ENCODE measurements around the gene FUT8. TPM values are rescaled to one million over a fixed set of nuclear protein-coding genes. Genes with fewer than 3 reads are reported as not detected.

The FUT8 gene
- 31.7 and 33.0 TPM in 2 replicates for total RNA-seq (2014; rRNA removed; shearing (Covaris generic); ENCODE audit: low replicate concordance)

- no peaks in the 10 kb centered on the region for H3K9me3 ChIP-seq (ENCODE audit: low read length)
- H4K20me1 ChIP-seq (ENCODE audit: insufficient read depth, low read depth, low read length), result 0 out of 2 replicates have a peak, but pooled peaks cover 4% of the 10 kb centered on the region
- H3K27me3 ChIP-seq (ENCODE audit: low read length), result no peaks in the 10 kb centered on the region
- H3K4me1 ChIP-seq (ENCODE audit: low read length), result peaks cover 38% of the 10 kb centered on the region
- peak within 1 kb of the TSS; percentile 93 for H3K4me2 ChIP-seq (ENCODE audit: low read depth, low read length, poor library complexity, severe bottlenecking)
- H3K27ac ChIP-seq (ENCODE audit: low read length), result peak within 1 kb of the TSS; percentile 75
- H3K9ac ChIP-seq (ENCODE audit: low read length), result peak within 1 kb of the TSS; percentile 84
- H3K36me3 ChIP-seq (ENCODE audit: insufficient read depth, low read length), result no peaks in the 10 kb centered on the region
- peak; percentile 99 for DNase-seq
- peaks cover 43% of the 10 kb centered on the region for H3K79me2 ChIP-seq (ENCODE audit: low read length)
- H3K9me2 ChIP-seq (replicated peaks; ENCODE audit: insufficient read depth, low read length), result no peaks in the 10 kb centered on the region
- peak within 1 kb of the TSS; percentile 85 for H3K4me3 ChIP-seq (ENCODE audit: low read length)
- H2AFZ ChIP-seq (ENCODE audit: low read length), result peak within 1 kb of the TSS; percentile 88
These were observed at the start of gene FUT8 for GRCh38 chr14:65412032-65412846. Gene FUT8 (plus strand): TSS chr14:65412730. CDS start chr14:65561564, 148,834 bp downstream.

GRCh38 chr14:65366802-65367565 is 45.5 kb upstream of the FUT8 start:
- DNase-seq, result peak; percentile 52
- Histone ChIP-seq H4K20me1 (ENCODE audit: insufficient read depth, low read depth, low read length) (no peaks in the 10 kb centered on the region), H2AFZ (ENCODE audit: low read length) (no peak overlapping the region), H3K27ac (ENCODE audit: low read length) (no peak overlapping the region), H3K4me1 (ENCODE audit: low read length) (peaks cover 13% of the 10 kb centered on the region), H3K27me3 (ENCODE audit: low read length) (no peaks in the 10 kb centered on the region), H3K4me2 (ENCODE audit: low read depth, low read length, poor library complexity, severe bottlenecking) (no peak overlapping the region), H3K4me3 (ENCODE audit: low read length) (no peak overlapping the region), H3K9me3 (ENCODE audit: low read length) (no peaks in the 10 kb centered on the region), H3K9me2 (replicated peaks; ENCODE audit: insufficient read depth, low read length) (no peaks in the 10 kb centered on the region), H3K9ac (ENCODE audit: low read length) (no peak overlapping the region), H3K79me2 (ENCODE audit: low read length) (no peaks in the 10 kb centered on the region), H3K36me3 (ENCODE audit: insufficient read depth, low read length) (no peaks in the 10 kb centered on the region)

GRCh38 chr14:65369560-65369959 is 43.0 kb upstream of the FUT8 start:
- Histone ChIP-seq H3K36me3 (ENCODE audit: insufficient read depth, low read length) (no peaks in the 10 kb centered on the region), H3K27me3 (ENCODE audit: low read length) (no peaks in the 10 kb centered on the region), H3K9me3 (ENCODE audit: low read length) (no peaks in the 10 kb centered on the region), H4K20me1 (ENCODE audit: insufficient read depth, low read depth, low read length) (no peaks in the 10 kb centered on the region), H2AFZ (ENCODE audit: low read length) (no peak overlapping the region), H3K4me2 (ENCODE audit: low read depth, low read length, poor library complexity, severe bottlenecking) (no peak overlapping the region), H3K9me2 (replicated peaks; ENCODE audit: insufficient read depth, low read length) (no peaks in the 10 kb centered on the region), H3K4me3 (ENCODE audit: low read length) (no peak overlapping the region), H3K4me1 (ENCODE audit: low read length) (peaks cover 13% of the 10 kb centered on the region), H3K79me2 (ENCODE audit: low read length) (no peaks in the 10 kb centered on the region), H3K27ac (ENCODE audit: low read length) (no peak overlapping the region), H3K9ac (ENCODE audit: low read length) (no peak overlapping the region)
- DNase-seq, result no peak

- DNase-seq, result no peak
- Histone ChIP-seq H2AFZ (ENCODE audit: low read length) (no peak overlapping the region), H3K9ac (ENCODE audit: low read length) (no peak overlapping the region), H3K79me2 (ENCODE audit: low read length) (no peaks in the 10 kb centered on the region), H3K4me1 (ENCODE audit: low read length) (peaks cover 13% of the 10 kb centered on the region), H3K9me2 (replicated peaks; ENCODE audit: insufficient read depth, low read length) (no peaks in the 10 kb centered on the region), H3K4me3 (ENCODE audit: low read length) (no peak overlapping the region), H3K9me3 (ENCODE audit: low read length) (no peaks in the 10 kb centered on the region), H3K27me3 (ENCODE audit: low read length) (no peaks in the 10 kb centered on the region), H3K4me2 (ENCODE audit: low read depth, low read length, poor library complexity, severe bottlenecking) (no peak overlapping the region), H4K20me1 (ENCODE audit: insufficient read depth, low read depth, low read length) (no peaks in the 10 kb centered on the region), H3K36me3 (ENCODE audit: insufficient read depth, low read length) (no peaks in the 10 kb centered on the region), H3K27ac (ENCODE audit: low read length) (no peak overlapping the region)
These were observed 41.7 kb upstream of the FUT8 start for GRCh38 chr14:65370801-65371248.

DNA sequence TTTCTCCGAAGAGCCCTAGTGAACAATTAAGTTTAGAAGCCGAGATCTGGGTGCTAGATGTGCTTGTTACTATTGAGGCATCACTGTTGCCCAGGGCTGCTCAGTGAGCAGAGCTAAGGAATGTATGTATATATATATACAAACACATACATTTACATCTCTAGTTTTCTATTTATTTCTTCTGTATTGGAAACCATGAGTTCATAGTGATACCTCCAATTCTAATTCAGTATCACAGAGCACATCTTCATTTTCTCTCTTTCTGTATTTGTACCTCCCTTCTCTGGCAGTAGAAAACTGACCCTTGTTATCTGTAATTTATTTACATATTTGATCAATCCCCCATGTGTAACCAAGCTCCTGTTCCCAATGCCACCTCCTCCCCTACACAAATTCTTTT is 40.7 kb upstream of the FUT8 start:
- Histone ChIP-seq H3K4me2 (ENCODE audit: low read depth, low read length, poor library complexity, severe bottlenecking) (no peak overlapping the region), H3K9ac (ENCODE audit: low read length) (no peak overlapping the region), H3K27ac (ENCODE audit: low read length) (no peak overlapping the region), H3K9me3 (ENCODE audit: low read length) (no peaks in the 10 kb centered on the region), H2AFZ (ENCODE audit: low read length) (no peak overlapping the region), H3K79me2 (ENCODE audit: low read length) (no peaks in the 10 kb centered on the region), H3K27me3 (ENCODE audit: low read length) (no peaks in the 10 kb centered on the region), H4K20me1 (ENCODE audit: insufficient read depth, low read depth, low read length) (no peaks in the 10 kb centered on the region), H3K4me1 (ENCODE audit: low read length) (peaks cover 8% of the 10 kb centered on the region), H3K4me3 (ENCODE audit: low read length) (no peak overlapping the region), H3K9me2 (replicated peaks; ENCODE audit: insufficient read depth, low read length) (no peaks in the 10 kb centered on the region), H3K36me3 (ENCODE audit: insufficient read depth, low read length) (no peaks in the 10 kb centered on the region)
- no peak for DNase-seq

DNA sequence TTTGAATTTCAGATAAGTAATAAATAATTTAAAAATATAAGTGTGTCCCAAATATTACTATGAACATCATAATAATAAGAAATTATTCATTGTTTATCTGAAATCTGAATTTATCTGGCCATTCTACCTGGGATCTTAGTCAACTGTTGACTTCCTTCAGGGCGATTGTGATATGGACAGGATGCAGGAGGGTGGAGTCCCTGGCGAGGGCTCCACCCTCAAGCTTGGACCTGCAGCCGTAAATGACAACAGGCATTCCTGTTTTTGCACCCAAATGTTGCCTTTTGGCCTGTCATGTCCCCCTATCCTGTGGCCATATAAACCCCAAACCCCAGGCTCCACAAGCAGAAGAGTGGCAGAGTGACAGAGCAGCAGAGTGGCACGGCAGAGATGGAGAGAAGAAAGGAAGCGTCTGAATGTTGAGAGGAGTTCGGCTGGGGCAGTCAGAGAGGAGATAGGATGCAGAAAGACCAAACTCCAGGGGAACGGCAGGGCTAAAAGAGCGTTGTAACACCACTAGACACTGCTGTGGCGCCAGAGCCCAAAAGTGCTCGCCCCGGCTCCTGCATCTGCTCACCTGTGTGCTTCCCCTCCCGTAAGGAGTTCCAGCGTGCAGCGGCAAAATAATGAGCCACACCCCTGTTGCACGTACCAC is 39.4 kb upstream of the FUT8 start:
- H3K9me2 ChIP-seq (replicated peaks; ENCODE audit: insufficient read depth, low read length), result no peaks in the 10 kb centered on the region
- H3K36me3 ChIP-seq (ENCODE audit: insufficient read depth, low read length), result no peaks in the 10 kb centered on the region
- no peak overlapping the region for H3K4me3 ChIP-seq (ENCODE audit: low read length)
- H3K79me2 ChIP-seq (ENCODE audit: low read length), result no peaks in the 10 kb centered on the region
- no peak overlapping the region for H3K9ac ChIP-seq (ENCODE audit: low read length)
- H2AFZ ChIP-seq (ENCODE audit: low read length), result no peak overlapping the region
- H3K4me2 ChIP-seq (ENCODE audit: low read depth, low read length, poor library complexity, severe bottlenecking), result no peak overlapping the region
- no peak overlapping the region for H3K27ac ChIP-seq (ENCODE audit: low read length)
- DNase-seq, result no peak
- H3K27me3 ChIP-seq (ENCODE audit: low read length), result no peaks in the 10 kb centered on the region
- peaks cover 6% of the 10 kb centered on the region; the same call in 1 of the 2 replicates for H3K4me1 ChIP-seq (ENCODE audit: low read length)
- no peaks in the 10 kb centered on the region for H3K9me3 ChIP-seq (ENCODE audit: low read length)
- H4K20me1 ChIP-seq (ENCODE audit: insufficient read depth, low read depth, low read length), result no peaks in the 10 kb centered on the region

GRCh38 chr14:65373671-65374039 is 38.9 kb upstream of the FUT8 start:
- Histone ChIP-seq H3K4me1 (ENCODE audit: low read length) (peaks cover 6% of the 10 kb centered on the region; the same call in 1 of the 2 replicates), H3K9me2 (replicated peaks; ENCODE audit: insufficient read depth, low read length) (no peaks in the 10 kb centered on the region), H3K27ac (ENCODE audit: low read length) (no peak overlapping the region), H3K4me2 (ENCODE audit: low read depth, low read length, poor library complexity, severe bottlenecking) (no peak overlapping the region), H3K79me2 (ENCODE audit: low read length) (no peaks in the 10 kb centered on the region), H3K9ac (ENCODE audit: low read length) (no peak overlapping the region), H4K20me1 (ENCODE audit: insufficient read depth, low read depth, low read length) (no peaks in the 10 kb centered on the region), H3K9me3 (ENCODE audit: low read length) (no peaks in the 10 kb centered on the region), H3K27me3 (ENCODE audit: low read length) (no peaks in the 10 kb centered on the region), H3K4me3 (ENCODE audit: low read length) (no peak overlapping the region), H2AFZ (ENCODE audit: low read length) (no peak overlapping the region), H3K36me3 (ENCODE audit: insufficient read depth, low read length) (no peaks in the 10 kb centered on the region)
- DNase-seq, result no peak

GRCh38 chr14:65377576-65377975 is 35.0 kb upstream of the FUT8 start:
- Histone ChIP-seq H3K79me2 (ENCODE audit: low read length) (no peaks in the 10 kb centered on the region), H3K36me3 (ENCODE audit: insufficient read depth, low read length) (no peaks in the 10 kb centered on the region), H2AFZ (ENCODE audit: low read length) (no peak overlapping the region)

More at GRCh38 chr14:65377576-65377975, 35.0 kb upstream of the FUT8 start:
- H3K27me3 ChIP-seq (ENCODE audit: low read length), result no peaks in the 10 kb centered on the region
- no peak overlapping the region for H3K9ac ChIP-seq (ENCODE audit: low read length)
- DNase-seq, result no peak
- H3K4me2 ChIP-seq (ENCODE audit: low read depth, low read length, poor library complexity, severe bottlenecking), result no peak overlapping the region
- no peak overlapping the region for H3K4me3 ChIP-seq (ENCODE audit: low read length)
- H3K4me1 ChIP-seq (ENCODE audit: low read length), result peaks cover 3% of the 10 kb centered on the region; the same call in 1 of the 2 replicates
- no peak overlapping the region for H3K27ac ChIP-seq (ENCODE audit: low read length)
- H3K9me2 ChIP-seq (replicated peaks; ENCODE audit: insufficient read depth, low read length), result no peaks in the 10 kb centered on the region
- H4K20me1 ChIP-seq (ENCODE audit: insufficient read depth, low read depth, low read length), result no peaks in the 10 kb centered on the region
- no peaks in the 10 kb centered on the region for H3K9me3 ChIP-seq (ENCODE audit: low read length)
